ENCODE results near the gene CDK2AP2. TPM values are rescaled to one million over a fixed set of nuclear protein-coding genes. Genes with fewer than 3 reads are reported as not detected.

Gene CDK2AP2
- total RNA-seq, 1 donor from 2014 or later = 97.9 TPM

DNA sequence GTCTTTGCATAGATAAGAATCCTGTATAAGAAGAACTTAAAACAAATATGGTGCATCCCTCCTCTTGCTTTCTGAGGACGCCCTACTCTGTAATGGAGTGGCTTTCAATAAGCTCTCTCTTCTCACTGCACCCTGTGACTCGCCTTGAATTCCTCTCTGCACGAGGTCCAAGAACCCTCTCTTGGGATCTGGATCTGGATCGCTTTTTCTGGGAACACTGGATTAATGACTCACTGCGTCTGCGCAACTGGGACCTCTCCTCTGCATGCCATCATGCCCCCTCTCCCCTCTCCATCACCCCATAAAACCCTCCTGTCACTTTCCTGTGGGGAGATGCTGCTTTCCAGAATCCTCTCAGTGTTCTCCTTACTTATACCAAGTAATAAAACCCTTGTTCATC, 30.3 kb upstream of the CDK2AP2 start:
- Mint-ChIP-seq H3K4me3 (no peak overlapping the region), H3K4me1 (no peaks in the 10 kb centered on the region), H3K9me3 (peaks cover 5% of the 10 kb centered on the region), H3K27ac (no peak overlapping the region), H3K27me3 (no peaks in the 10 kb centered on the region), H3K36me3 (ENCODE audit: low read depth) (no peaks in the 10 kb centered on the region)
- intact Hi-C loops (cut with micrococcal nuclease) = no loop called here
- no peak for DNase-seq

DNA sequence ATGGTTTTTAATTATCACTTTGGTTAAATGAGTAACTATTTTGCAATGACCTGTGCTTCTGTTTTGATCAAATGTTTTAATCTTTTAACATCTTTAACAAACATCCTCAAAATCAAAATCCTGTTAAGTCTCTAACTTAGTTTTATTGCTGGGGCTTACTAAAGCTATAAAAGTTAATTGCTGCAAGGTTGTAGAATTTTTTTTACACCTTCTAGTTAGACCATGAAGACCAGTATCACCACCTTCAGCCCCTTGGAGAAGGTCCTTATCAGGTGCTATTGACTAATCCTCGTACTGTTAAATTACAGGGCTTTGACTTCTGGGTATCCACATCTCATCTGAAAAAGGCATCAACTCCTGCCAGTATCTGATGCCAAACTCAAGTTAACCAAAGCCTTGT, 27.6 kb upstream of the CDK2AP2 start:
- intact Hi-C loops (cut with micrococcal nuclease) = no loop called here
- DNase-seq = no peak
- no peaks in the 10 kb centered on the region for H3K36me3 Mint-ChIP-seq (ENCODE audit: low read depth)
- peaks cover 2% of the 10 kb centered on the region for H3K27me3 Mint-ChIP-seq
- H3K4me1 Mint-ChIP-seq = no peaks in the 10 kb centered on the region
- H3K27ac Mint-ChIP-seq = no peak overlapping the region
- H3K4me3 Mint-ChIP-seq = no peak overlapping the region
- peaks cover 15% of the 10 kb centered on the region for H3K9me3 Mint-ChIP-seq

DNA sequence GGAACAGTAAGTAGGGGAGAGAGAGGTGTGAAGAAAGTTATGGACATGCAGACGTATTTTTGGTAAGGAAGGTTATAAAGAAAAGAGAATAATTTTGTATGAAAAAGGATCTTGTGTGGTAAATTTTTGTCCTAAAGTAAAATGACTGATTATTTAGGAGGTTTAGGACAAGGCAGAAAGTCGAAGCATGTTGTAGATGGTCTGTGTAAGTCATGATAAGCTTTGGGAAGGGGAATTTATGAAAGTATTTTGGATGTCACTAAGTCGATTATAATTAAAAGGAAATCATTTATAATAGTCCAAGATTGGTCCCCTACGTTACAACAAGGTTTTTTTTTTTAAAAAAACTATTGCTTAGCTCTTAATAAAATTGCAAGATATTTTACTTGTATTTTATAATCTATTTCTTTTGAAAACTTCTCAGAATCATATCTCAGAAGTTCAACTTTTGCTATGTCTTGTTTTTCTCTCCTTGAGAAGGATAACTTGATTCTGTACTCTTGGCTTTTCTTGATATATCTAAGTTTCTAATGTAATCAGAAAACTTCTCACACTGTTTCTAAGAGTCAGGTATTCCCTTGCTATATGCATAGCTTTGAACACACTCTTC, 26.2 kb upstream of the CDK2AP2 start:
- Mint-ChIP-seq H3K36me3 (ENCODE audit: low read depth) (no peaks in the 10 kb centered on the region), H3K9me3 (peaks cover 15% of the 10 kb centered on the region), H3K4me1 (no peaks in the 10 kb centered on the region), H3K27me3 (peaks cover 4% of the 10 kb centered on the region), H3K4me3 (no peak overlapping the region), H3K27ac (no peak overlapping the region)
- no peak for DNase-seq
- intact Hi-C loops (cut with micrococcal nuclease) = no loop called here

DNA sequence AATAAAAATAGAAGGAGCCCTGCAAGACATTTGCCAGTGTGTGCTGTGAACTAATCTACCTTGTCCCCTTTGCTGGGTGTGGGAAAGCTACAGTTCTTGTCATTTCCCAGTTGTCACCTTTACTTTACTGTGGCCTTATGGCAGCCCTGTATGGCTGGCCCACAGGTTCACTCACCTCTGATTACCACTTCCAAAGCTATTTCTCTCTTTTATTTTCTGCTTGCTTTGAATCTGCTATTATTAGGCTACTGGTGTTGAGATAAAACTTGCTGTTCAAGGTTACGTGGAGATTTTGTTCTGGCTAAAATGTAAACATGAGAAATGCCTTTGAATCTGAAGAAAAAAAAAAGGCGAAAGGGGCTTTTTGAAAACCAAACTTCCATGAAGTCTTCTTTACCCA, 24.9 kb upstream of the CDK2AP2 start:
- H3K4me1 Mint-ChIP-seq = no peaks in the 10 kb centered on the region
- peaks cover 15% of the 10 kb centered on the region for H3K9me3 Mint-ChIP-seq
- no peak for DNase-seq
- H3K27me3 Mint-ChIP-seq = peaks cover 6% of the 10 kb centered on the region
- H3K4me3 Mint-ChIP-seq = no peak overlapping the region
- no peaks in the 10 kb centered on the region for H3K36me3 Mint-ChIP-seq (ENCODE audit: low read depth)
- no peak overlapping the region for H3K27ac Mint-ChIP-seq
- intact Hi-C loops (cut with micrococcal nuclease) = no loop called here

DNA sequence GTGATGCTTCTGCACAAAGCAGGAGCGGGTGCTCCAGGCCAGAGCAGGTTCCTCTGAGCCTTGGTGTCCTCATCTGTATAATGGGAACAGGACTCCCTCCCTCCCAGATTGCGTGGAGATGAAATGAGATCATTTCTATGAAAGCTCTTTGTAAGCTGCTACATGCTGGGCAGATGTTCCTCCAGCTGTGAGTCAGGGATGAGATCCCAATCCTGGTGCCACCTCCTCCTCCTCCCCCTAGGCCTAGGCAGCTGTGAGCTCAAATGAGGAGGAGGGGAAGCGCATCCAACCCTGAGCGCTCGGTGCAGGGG, 22.3 kb upstream of the CDK2AP2 start:
- intact Hi-C loops (cut with micrococcal nuclease) = no loop called here
- Mint-ChIP-seq H3K36me3 (ENCODE audit: low read depth) (no peaks in the 10 kb centered on the region), H3K9me3 (peaks cover 19% of the 10 kb centered on the region), H3K27ac (no peak overlapping the region), H3K27me3 (peaks cover 10% of the 10 kb centered on the region), H3K4me3 (no peak overlapping the region), H3K4me1 (no peaks in the 10 kb centered on the region)
- DNase-seq = no peak

DNA sequence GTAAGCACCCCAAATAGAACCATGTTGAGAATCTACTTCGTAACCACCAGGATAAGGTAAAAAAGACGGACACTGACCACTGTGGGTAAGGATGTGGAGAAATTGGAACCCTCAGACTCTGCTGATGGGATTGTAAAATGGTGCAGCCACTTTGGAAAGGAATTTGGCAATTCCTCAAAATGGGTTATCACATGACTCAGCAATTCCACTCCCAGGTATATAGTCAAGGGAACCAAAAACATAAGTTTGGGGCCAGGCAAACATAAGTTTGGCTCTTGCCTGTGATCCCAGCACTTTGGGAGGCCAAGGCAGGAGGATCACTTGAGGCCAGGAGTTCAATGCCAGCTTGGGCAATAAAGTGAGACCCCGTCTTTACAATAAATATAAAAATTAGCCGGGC, 20.4 kb upstream of the CDK2AP2 start:
- DNase-seq = no peak
- Mint-ChIP-seq H3K9me3 (peaks cover 14% of the 10 kb centered on the region), H3K27ac (no peak overlapping the region), H3K4me3 (no peak overlapping the region), H3K36me3 (ENCODE audit: low read depth) (no peaks in the 10 kb centered on the region), H3K4me1 (no peaks in the 10 kb centered on the region), H3K27me3 (peaks cover 10% of the 10 kb centered on the region)
- intact Hi-C loops (cut with micrococcal nuclease) = no loop called here

DNA sequence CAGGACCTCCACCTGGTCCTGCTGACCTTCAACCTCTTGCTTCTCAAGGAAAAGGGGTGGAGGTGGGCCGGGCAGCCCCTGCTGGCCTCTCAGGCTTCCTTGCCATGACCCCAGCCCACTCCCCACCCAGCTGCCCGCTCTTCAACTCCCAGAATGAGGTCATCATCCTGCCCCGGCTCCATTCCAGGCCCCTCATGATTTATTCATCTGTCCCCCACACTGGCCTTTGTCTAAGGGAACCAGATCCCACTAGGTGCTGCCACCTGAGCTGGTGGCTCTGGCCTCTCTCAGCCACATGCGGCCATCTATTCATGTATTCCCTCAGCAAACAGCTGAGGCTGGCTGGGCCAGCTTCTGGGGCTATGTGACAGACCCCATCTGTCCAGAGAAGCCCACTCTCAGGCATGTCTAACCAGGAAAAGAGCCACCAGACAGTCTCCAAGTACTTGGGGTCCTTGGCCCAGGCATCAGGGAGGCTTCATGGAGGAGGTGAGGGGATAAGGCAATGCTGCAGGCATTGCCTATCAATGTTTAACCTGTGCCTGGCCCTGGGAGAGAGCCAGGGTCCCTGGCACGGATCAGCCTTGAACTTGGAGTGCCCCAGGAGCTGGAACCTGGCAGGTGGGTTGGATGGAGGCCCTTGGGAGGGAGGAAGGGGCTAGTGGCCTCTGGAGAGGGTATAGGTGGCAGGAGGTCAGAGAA, 17.5 kb upstream of the CDK2AP2 start:
- peaks cover 8% of the 10 kb centered on the region for H3K27me3 Mint-ChIP-seq
- no peak overlapping the region for H3K27ac Mint-ChIP-seq
- H3K4me1 Mint-ChIP-seq = no peaks in the 10 kb centered on the region
- no peak for DNase-seq
- intact Hi-C loops (cut with micrococcal nuclease) = no loop called here
- no peaks in the 10 kb centered on the region for H3K36me3 Mint-ChIP-seq (ENCODE audit: low read depth)
- no peak overlapping the region for H3K4me3 Mint-ChIP-seq
- peaks cover 4% of the 10 kb centered on the region for H3K9me3 Mint-ChIP-seq

DNA sequence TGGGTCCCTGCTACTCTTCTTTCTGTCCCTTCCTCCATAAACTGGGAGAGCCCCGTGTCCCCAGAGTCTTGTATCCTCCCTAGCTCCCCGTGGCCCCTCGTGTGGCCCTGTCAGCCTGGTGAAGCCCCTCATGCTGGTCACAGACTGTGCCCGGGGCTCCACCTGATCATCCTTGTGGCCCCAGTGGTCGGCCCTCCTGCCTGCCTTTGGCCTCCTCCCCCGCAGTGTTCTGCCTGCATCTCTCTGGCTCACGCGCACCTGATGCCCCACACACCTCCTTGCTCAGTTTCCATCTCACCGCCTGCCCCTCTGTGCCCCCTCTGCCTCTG, 16.5 kb upstream of the CDK2AP2 start:
- Mint-ChIP-seq H3K4me1 (no peaks in the 10 kb centered on the region), H3K9me3 (peaks cover 4% of the 10 kb centered on the region), H3K27ac (no peak overlapping the region), H3K36me3 (ENCODE audit: low read depth) (no peaks in the 10 kb centered on the region), H3K27me3 (peaks cover 8% of the 10 kb centered on the region), H3K4me3 (no peak overlapping the region)
- no peak for DNase-seq
- intact Hi-C loops (cut with micrococcal nuclease) = no loop called here

DNA sequence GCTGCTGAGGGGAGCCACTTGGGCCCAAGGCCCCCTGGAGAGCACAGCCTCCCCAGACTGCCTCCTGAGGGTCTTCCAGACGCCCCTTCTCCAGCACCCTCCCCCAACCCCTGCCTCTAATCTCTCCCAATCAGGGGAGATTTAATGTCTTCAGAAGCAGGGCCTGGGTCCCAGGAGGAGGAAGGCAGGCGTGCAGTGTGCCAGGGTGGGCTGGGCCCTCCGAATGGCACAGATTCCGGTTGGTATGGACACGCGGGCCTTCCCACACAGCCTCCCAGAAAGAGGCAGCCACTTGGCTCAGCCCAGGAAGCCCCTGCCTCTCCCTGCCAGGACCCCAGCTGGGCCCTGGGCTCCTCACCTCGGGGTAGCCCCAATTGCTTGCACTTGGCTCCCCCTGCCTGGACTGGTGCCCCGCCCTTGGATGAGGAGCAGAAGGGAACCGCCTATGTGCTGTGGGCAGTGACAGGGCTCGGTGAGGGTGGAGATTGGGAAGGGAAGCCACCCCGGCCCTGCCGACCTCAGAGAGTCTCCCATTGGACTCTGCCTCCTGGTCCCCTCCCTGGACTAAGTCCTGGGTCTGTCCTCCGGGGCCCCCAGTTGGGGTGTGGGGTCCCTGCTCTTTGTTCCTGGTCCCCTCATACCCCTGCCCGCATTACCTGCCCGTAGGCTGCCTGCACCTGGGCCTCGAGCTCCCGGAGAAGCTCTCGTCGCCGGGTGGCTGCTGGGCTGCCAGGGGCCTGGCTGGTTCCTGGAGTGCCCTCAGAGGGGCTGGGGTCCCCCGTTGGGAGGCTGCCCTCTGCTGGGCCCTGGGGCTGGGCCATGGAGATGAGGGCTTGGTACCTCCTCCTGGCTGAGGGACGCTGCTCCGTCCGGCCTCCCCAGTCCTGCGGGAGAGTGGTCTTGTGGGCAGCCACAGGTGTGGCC, 15.9 kb upstream of the CDK2AP2 start:
- Mint-ChIP-seq H3K4me1 (no peaks in the 10 kb centered on the region), H3K27ac (no peak overlapping the region), H3K36me3 (ENCODE audit: low read depth) (no peaks in the 10 kb centered on the region), H3K9me3 (peaks cover 4% of the 10 kb centered on the region), H3K4me3 (no peak overlapping the region), H3K27me3 (peaks cover 6% of the 10 kb centered on the region)
- DNase-seq = no peak
- intact Hi-C loops (cut with micrococcal nuclease) = no loop called here

DNA sequence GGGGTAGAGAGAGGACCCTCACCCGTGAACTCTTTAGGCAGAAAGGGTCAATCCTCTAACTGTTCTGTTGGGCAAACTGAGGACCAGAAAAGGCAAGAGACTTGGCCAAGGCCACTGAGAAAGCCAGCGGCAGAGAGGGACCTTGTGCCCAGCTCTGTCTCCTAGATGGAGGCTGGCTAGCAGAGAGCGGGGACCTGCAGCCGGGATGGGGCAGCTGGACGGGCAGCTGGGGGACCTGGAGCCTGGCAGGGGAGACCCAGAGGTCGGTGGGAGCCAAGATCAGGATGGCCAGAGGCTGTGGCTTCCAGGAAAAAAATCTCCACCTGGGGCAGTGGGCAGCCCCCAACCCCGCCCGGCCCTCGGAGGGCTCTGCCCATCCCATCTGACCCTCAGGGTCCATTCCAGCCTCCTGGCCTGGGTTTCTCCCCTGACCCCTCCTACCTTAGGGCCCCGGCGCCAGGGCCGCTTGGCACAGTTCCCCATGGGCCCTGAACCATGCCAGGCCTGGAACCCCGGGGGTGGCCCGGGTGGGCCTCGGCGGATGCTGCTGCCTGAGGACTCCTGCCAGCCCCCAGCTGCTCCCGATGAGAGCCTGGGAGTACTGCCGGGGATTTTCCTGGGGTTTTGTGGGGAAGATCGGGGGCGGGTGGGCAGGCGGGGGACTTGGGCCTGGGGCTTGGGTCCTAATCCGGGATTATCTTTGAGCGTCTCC, 15.0 kb upstream of the CDK2AP2 start, which contains the start of gene CABP2:
Gene CABP2, minus strand, starts transcription at position 603 of the 712 bp plus-strand sequence. Its CDS starts 120 bp downstream, at position 483.
- DNase-seq = no peak
- peaks cover 4% of the 10 kb centered on the region for H3K27me3 Mint-ChIP-seq
- no peaks in the 10 kb centered on the region for H3K4me1 Mint-ChIP-seq
- peaks cover 4% of the 10 kb centered on the region for H3K9me3 Mint-ChIP-seq
- no peak within 1 kb of the TSS for H3K27ac Mint-ChIP-seq
- H3K4me3 Mint-ChIP-seq = no peak within 1 kb of the TSS
- H3K36me3 Mint-ChIP-seq (ENCODE audit: low read depth) = no peaks in the 10 kb centered on the region
- intact Hi-C loops (cut with micrococcal nuclease) = no loop called here

DNA sequence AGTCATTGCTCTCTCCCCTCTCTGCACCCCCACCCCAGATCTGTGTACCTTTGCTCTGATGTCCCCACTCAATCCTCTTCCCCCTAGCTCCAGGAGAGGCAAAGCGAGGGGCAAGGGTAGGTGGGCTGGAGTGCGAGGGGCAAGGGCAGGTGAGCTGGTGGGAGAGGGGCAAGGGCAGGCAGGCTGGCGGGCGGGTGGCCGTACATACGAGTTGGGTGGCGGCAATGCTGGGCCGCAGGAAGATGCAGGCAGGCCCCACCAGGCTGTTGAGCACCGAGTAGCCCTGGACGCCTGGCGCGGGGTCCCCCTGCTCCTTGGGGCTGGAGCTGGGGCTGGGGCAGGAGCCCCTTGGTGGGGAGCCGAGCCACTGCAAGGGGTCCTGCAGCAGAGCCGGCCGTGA, 14.4 kb upstream of the CDK2AP2 start:
- Mint-ChIP-seq H3K27me3 (peaks cover 2% of the 10 kb centered on the region), H3K36me3 (ENCODE audit: low read depth) (no peaks in the 10 kb centered on the region), H3K9me3 (peaks cover 2% of the 10 kb centered on the region), H3K4me3 (no peak overlapping the region), H3K4me1 (no peaks in the 10 kb centered on the region), H3K27ac (no peak overlapping the region)
- intact Hi-C loops (cut with micrococcal nuclease) = no loop called here
- no peak for DNase-seq

DNA sequence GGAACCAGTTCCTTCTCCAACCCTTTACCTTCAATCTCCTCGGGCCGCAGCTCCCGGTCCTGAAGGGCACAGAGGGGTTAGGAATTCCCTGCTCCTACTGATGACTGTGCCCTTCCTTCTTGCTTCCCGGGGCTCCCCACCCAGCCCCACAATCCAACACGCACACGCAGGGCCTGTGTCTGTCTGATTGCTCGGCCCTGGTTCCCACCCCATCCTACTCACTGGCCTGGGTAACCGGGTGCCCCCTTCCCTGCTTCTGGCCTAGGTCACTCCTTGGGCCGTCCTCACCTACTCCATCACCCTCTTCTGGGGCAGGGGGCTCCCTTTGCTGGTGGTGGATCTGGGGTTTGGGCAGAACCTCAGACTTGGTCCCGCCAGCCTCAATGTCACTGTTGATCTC, 14.0 kb upstream of the CDK2AP2 start:
- Mint-ChIP-seq H3K27ac (no peak overlapping the region), H3K4me1 (no peaks in the 10 kb centered on the region), H3K36me3 (ENCODE audit: low read depth) (no peaks in the 10 kb centered on the region), H3K4me3 (no peak overlapping the region), H3K9me3 (no peaks in the 10 kb centered on the region), H3K27me3 (no peaks in the 10 kb centered on the region)
- intact Hi-C loops (cut with micrococcal nuclease) = no loop called here
- DNase-seq = no peak

DNA sequence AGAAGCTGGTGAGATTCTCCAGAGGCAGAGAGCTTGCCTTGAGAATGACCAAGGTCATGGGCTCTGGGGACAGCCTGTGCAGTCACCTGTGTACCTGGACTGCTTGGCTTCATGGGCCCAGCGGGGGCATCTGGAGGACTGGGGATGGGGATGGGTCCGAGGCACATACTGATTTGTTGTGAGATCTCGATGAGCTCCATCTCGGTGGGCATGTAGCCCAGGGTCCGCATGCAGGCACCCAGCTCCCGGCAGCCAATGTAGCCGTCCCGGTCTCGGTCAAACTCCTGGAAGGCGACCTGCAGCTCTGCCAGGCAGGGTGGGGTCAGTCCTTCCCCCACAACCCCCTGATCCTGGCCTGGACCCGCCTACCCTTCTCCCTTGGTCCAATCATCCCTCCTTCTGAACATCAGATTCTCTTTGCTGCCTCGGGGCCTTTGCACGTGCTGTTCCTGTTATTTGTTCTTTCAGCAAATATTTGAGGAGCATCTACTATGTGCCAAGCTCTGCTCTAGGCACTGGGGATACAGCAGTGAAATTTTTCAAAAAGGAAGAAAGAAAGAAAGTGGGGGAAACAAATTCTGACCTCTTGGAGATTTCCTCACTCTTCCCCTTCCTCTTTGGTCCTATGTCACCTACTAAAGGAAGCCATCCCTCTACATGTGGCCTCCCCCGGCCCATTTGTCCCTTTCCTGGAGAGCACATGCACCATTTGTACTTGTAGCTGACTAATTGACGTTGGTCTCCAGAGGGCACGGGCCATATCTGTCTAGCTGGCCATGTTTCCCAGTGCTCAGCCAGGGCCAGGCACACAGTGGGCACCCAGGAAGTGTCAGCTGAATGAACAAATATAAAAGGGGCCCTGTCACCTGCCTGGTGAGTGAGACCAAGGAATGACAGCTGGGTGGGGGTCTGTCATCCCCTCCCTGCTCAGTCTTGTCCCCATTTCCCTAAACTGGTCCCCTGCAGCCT, 13.2 kb upstream of the CDK2AP2 start:
- Mint-ChIP-seq H3K27ac (no peak overlapping the region), H3K36me3 (ENCODE audit: low read depth) (no peaks in the 10 kb centered on the region), H3K9me3 (no peaks in the 10 kb centered on the region), H3K27me3 (no peaks in the 10 kb centered on the region), H3K4me3 (no peak overlapping the region), H3K4me1 (no peaks in the 10 kb centered on the region)
- intact Hi-C loops (cut with micrococcal nuclease) = no loop called here
- no peak for DNase-seq

Data from activated CD4-positive, alpha-beta T cell treated with anti-CD3 and anti-CD28 coated beads, Interleukin-2, amount 10 ng/mL, durations not matched to agents 24 days and 14 days (primary cell).